ENCODE results near the gene SFRP2. TPM values are rescaled to one million over a fixed set of nuclear protein-coding genes. Genes with fewer than 3 reads are reported as not detected.

SFRP2 gene
- total RNA-seq, 1 donor from 2014 or later = 49.8 TPM

GRCh38 chr4:153831245-153831644 is 42.4 kb upstream of the SFRP2 start:
- no peak overlapping the region for H3K4me3 ChIP-seq
- no peaks in the 10 kb centered on the region for H3K4me1 ChIP-seq
- intact Hi-C loops (cut with DNase I) = no loop called here
- H3K27me3 ChIP-seq = no peaks in the 10 kb centered on the region
- TF ChIP-seq POLR2A (IDR thresholded peaks at IDR 0.05) = no peak
- no peak for TF ChIP-seq POLR2AphosphoS5 (IDR thresholded peaks at IDR 0.05; ENCODE audit: insufficient read depth in 1 of 2, low read depth in 1 of 2)
- no peak for TF ChIP-seq CTCF (IDR thresholded peaks at IDR 0.05)
- no peak for DNase-seq (ENCODE audit: extremely low spot score in 2 of 2)
- no peaks in the 10 kb centered on the region for H3K36me3 ChIP-seq
- H3K27ac ChIP-seq = no peak overlapping the region
- H3K9me3 ChIP-seq = no peaks in the 10 kb centered on the region

GRCh38 chr4:153825691-153826090 is 36.8 kb upstream of the SFRP2 start:
- no peaks in the 10 kb centered on the region for H3K9me3 ChIP-seq
- H3K4me3 ChIP-seq = no peak overlapping the region
- no peak overlapping the region for H3K27ac ChIP-seq
- DNase-seq (ENCODE audit: extremely low spot score in 2 of 2) = no peak
- intact Hi-C loops (cut with DNase I) = no loop called here
- no peaks in the 10 kb centered on the region for H3K27me3 ChIP-seq
- H3K4me1 ChIP-seq = no peaks in the 10 kb centered on the region
- no peaks in the 10 kb centered on the region for H3K36me3 ChIP-seq
- TF ChIP-seq CTCF (IDR thresholded peaks at IDR 0.05) = no peak
- TF ChIP-seq POLR2AphosphoS5 (IDR thresholded peaks at IDR 0.05; ENCODE audit: insufficient read depth in 1 of 2, low read depth in 1 of 2) = no peak
- no peak for TF ChIP-seq POLR2A (IDR thresholded peaks at IDR 0.05)

- Histone ChIP-seq H3K27ac (no peak overlapping the region), H3K4me3 (no peak overlapping the region), H3K36me3 (no peaks in the 10 kb centered on the region), H3K9me3 (no peaks in the 10 kb centered on the region), H3K27me3 (no peaks in the 10 kb centered on the region), H3K4me1 (no peaks in the 10 kb centered on the region)
- no peak for TF ChIP-seq POLR2A (IDR thresholded peaks at IDR 0.05)
- no peak for TF ChIP-seq POLR2AphosphoS5 (IDR thresholded peaks at IDR 0.05; ENCODE audit: insufficient read depth in 1 of 2, low read depth in 1 of 2)
- TF ChIP-seq CTCF (IDR thresholded peaks at IDR 0.05) = no peak
- no peak for DNase-seq (ENCODE audit: extremely low spot score in 2 of 2)
- intact Hi-C loops (cut with DNase I) = no loop called here
Observed at GRCh38 chr4:153825126-153825525, 36.2 kb upstream of the SFRP2 start.

GRCh38 chr4:153824501-153824900 is 35.6 kb upstream of the SFRP2 start:
- no peaks in the 10 kb centered on the region for H3K27me3 ChIP-seq
- no peaks in the 10 kb centered on the region for H3K9me3 ChIP-seq
- intact Hi-C loops (cut with DNase I) = no loop called here
- no peaks in the 10 kb centered on the region for H3K36me3 ChIP-seq
- no peak overlapping the region for H3K4me3 ChIP-seq
- H3K27ac ChIP-seq = no peak overlapping the region
- no peaks in the 10 kb centered on the region for H3K4me1 ChIP-seq
- no peak for TF ChIP-seq POLR2A (IDR thresholded peaks at IDR 0.05)
- no peak for TF ChIP-seq POLR2AphosphoS5 (IDR thresholded peaks at IDR 0.05; ENCODE audit: insufficient read depth in 1 of 2, low read depth in 1 of 2)
- no peak for TF ChIP-seq CTCF (IDR thresholded peaks at IDR 0.05)
- DNase-seq (ENCODE audit: extremely low spot score in 2 of 2) = no peak

GRCh38 chr4:153823483-153823882 is 34.6 kb upstream of the SFRP2 start:
- DNase-seq (ENCODE audit: extremely low spot score in 2 of 2) = no peak
- H3K27me3 ChIP-seq = no peaks in the 10 kb centered on the region
- no peak overlapping the region for H3K4me3 ChIP-seq
- H3K36me3 ChIP-seq = no peaks in the 10 kb centered on the region
- H3K27ac ChIP-seq = no peak overlapping the region
- intact Hi-C loops (cut with DNase I) = no loop called here
- H3K4me1 ChIP-seq = no peaks in the 10 kb centered on the region
- no peaks in the 10 kb centered on the region for H3K9me3 ChIP-seq
- no peak for TF ChIP-seq CTCF (IDR thresholded peaks at IDR 0.05)
- no peak for TF ChIP-seq POLR2A (IDR thresholded peaks at IDR 0.05)
- TF ChIP-seq POLR2AphosphoS5 (IDR thresholded peaks at IDR 0.05; ENCODE audit: insufficient read depth in 1 of 2, low read depth in 1 of 2) = no peak
